UCSD-AML1 (cell line): ENCODE measurements around the gene ACP3.

Source experiments
- DNase-seq: peaks from one replicate; lab custom pipeline; 2025; ENCODE audit not compliant: unreplicated experiment; lab: John Stamatoyannopoulos, UW

ACP3 gene

GRCh38 chr3:132311841-132312240 lies 5.4 kb upstream of the ACP3 start:
- no peak for DNase-seq

- no peak for DNase-seq
Measured at GRCh38 chr3:132315851-132316250, 1.4 kb upstream of the ACP3 start.

- no peak for DNase-seq
Measured at GRCh38 chr3:132318451-132318850, 1.2 kb downstream of the ACP3 start.

- no peak for DNase-seq
Measured at GRCh38 chr3:132321304-132321703, 4.1 kb downstream of the ACP3 start.

- no peak for DNase-seq
Measured at GRCh38 chr3:132325103-132325606, 7.9 kb downstream of the ACP3 start.

DNA sequence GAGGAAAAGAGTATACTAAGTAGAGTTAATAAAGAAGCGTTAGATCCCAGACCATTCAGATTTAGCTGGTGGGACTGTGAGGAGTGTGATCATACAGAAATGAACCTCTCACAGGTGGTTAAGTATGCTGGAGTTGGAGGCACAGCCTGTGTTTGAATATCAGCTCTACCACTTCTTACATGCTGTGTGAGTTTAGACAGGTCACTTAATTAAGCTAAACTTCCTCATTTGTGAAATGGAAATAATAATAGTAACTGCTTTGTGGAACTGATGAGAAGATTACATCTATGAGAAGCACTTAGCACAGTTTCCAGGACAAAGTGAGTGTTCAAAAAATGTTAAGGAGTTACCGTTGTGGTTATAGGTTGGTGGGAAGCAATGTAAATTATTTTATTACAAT lies 8.4 kb downstream of the ACP3 start:
- no peak for DNase-seq

DNA sequence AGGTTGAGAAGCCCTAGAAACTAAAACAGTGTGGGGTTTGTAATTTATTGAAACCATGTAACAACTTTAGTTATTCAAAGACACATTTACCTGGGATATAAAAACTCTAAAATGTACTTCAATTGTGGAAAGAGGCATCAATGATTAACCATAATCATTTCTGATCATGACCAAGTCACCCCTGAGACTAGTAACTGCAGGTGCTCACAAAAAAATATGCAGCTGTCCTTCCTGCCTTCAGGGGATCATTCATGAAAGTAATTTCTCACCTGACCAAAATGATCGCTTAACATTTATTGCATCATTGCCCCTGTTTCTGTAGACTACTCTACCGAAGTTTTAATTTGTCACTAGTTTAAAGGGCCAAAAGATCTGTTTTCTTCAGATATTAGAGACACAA lies 9.0 kb downstream of the ACP3 start:
- no peak for DNase-seq

GRCh38 chr3:132332082-132332481 lies 14.9 kb downstream of the ACP3 start:
- no peak for DNase-seq

DNA sequence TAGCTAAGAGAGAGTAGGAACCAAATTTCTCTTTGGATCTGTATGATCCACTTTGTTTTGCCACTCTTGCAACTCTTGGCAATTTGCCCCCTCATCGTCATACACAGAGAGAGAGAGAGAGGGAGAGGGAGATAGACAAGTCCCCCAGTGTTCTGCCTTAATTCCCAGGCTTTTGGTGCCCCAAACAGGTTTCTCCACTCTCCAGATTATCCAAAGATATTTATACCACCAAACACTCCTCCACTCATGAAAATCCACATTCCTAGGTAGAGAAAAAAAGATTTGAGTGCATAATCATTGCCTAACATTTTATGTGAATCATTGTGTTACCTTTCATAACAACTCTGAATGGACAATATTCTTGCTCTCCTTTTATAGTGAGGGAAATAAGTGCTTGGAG lies 15.3 kb downstream of the ACP3 start:
- no peak for DNase-seq

- DNase-seq, result no peak
Measured at GRCh38 chr3:132341746-132342145, 24.5 kb downstream of the ACP3 start.

- DNase-seq, result no peak
Measured at GRCh38 chr3:132342183-132342582, 25.0 kb downstream of the ACP3 start.

DNA sequence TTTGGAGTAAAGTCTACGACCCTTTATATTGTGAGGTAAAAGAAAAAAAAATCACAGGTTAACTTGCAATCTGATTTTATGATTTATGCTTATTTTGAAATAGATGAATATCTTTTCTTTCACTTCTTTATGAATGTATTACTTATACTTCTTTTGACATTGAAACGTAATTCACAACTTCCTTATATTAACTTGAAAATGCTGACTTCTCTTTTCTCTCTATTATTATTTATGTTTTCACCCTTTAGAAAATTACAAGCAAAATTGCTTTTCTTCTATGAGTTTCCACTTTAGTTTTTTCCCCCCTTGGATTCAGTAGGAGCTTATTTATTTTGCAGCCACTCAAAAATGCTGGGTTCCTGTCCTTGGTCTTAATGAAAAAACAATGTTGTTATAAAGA lies 25.4 kb downstream of the ACP3 start:
- DNase-seq, result no peak

DNA sequence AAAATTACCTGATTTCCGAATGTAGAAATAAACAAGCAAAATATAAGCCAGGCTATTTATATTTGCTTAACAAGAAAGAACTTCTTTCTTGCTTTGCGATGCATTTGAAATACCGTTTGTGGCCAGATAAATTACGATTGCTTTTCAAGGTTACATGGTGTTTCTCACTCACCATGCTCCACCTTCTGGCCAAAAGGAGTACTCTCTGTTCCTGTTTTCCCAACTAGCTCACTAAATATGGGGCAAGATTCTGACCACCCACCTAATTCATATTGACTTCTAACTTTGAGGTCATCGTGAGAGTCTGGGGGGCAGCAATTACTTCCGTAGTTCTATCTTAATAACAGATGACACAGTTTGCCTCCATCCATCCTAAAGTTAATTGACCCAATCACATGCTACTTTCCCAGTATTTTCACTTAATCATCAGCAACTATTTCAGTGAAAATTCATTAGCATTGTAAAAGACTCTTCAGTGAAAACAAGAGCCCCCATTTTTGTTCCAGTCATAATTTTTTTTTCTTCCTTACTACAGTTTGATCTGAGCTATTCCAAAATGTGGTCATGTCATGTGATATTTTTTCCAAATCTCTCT lies 25.9 kb downstream of the ACP3 start:
- DNase-seq, result no peak

- no peak for DNase-seq
Measured at GRCh38 chr3:132344666-132345280, 27.6 kb downstream of the ACP3 start.

DNA sequence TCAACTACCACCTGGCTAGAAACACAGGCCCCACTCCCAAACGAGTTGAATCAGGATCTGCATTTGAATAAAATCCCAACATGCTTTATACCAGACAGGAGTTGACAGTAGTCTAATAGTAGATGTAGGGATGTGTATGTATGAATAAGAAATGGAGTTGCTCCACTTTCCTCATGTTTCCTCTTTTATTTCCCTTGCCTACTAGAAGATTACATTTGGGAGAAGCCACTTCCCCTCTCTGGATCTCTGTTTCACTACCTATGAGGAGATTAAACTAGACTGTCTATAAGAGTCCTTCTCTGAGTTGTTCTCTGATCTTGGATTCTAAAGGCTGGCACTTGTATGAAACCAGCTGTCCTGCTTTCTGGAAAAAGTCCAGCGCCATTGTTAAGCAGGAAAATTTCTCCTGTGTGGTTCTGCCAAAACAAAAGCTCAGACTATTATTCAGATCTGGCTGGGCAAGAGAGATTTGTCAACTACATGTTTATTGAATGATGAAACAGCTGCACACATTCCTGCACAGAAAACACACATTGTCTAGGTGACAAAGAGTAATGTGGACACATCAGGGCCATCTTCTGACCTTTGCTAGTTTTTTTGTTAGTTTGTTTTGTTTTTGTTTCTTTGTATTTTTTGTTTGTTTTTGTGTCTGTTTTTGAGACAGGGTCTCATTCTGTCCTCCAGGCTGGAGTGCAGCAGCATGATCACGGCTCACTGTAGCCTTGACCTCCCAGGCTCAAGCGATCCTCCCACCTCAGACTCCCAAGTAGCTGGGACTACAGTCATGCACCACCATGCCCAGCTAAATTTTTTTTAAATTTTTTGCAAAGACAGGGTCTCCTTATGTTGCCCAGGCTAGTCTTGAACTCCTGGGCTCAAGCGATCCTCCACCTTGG lies 29.9 kb downstream of the ACP3 start:
- DNase-seq, result no peak

DNA sequence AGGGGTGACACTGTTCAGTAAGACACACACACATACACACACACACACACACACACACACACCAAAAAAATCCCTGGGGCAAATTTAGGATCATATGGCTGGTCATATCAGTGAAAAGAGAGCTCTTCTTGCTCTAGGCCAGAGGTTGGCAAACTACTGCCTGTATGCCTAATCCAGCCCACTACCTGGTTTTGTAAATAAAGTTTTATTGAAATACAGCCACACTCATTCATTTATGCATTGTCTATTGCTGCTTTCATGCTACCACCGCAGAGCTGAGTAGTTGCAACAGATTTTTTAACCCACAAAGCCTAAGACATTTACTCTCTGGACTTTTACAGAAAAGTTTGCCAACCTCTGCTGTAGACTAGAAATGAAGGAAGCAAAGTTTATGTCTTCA lies 30.6 kb downstream of the ACP3 start:
- no peak for DNase-seq

DNA sequence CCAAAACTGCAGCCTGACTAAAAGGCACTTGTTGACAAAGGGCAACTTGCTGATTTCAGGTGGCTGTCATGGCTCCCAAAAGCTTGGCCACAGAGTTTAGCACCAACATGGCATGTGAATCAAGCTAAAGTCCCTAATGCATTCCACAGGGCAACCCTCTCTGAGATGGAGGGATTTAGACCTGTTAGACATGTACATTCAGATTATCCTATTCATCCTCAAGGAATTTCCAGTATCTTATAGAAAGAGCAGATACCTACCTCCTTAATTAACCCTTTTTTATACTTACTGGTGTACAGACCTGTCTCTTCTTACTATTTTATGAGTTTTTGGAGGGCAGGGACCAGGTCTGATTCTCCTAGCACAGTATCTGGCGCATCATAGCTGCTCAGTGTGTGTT lies 31.3 kb downstream of the ACP3 start:
- no peak for DNase-seq

DNA sequence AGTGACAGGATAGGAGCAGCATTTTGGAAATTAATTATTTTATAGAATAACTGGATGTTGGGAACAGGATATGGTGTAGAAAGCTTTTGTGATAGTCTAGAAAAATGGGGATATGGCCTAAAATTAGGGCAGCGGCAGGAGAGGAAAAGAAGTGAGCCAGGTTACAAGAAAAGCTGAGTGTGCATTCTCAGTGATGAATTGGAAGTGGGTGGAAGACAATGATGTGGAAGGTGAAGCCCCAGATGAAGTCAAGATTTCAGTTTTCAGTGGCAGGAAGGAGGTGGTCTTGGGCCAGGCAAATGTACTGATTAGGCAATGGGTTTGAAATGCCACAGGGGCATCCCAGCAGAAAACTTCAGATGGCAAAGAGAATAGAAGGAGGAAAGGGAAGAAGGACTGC lies 33.6 kb downstream of the ACP3 start:
- DNase-seq, result no peak

GRCh38 chr3:132351222-132351806 lies 34.1 kb downstream of the ACP3 start:
- no peak for DNase-seq

DNA sequence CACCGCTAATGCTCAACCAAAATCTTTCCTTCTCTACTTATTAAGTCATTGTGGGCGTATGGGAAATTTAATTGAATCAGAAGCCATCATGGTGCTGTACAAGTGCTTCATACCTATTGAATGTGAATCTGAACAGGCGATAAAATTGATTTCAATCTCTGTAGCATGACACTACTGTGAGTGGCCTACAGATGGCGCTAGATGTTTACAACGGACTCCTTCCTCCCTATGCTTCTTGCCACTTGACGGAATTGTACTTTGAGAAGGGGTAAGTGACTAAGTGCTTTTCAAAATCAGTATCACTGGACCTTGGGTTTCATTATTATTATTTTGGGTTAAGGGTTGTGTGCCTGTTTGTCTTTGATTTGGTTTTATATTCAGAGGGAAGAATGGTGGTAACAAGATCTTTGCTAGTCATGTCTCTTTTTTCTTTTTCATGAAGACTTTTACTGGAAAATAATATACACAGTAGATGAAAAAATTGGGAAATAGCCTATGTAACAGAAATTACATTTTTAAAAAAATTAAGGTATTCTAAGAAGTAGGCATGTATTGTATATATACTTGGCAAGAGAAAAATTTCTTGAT lies 35.4 kb downstream of the ACP3 start:
- peak; percentile 10 for DNase-seq
